H1 (cell line): ENCODE data around the gene CEP128. TPM values are rescaled to one million over a fixed set of nuclear protein-coding genes. Genes with fewer than 3 reads are reported as not detected.

Experiments used
- CTCF ChIA-PET: fragments of 300-600 bp; sonication (Branson Sonifier 250); formaldehyde crosslinking; loops from one replicate; lab custom pipeline; 2021; ENCODE audit not compliant: partially characterized antibody; lab: Charles Lee
- POLR2A ChIA-PET: fragments of 300-600 bp; sonication (Branson Sonifier 250); formaldehyde crosslinking; loops from one replicate; lab custom pipeline; 2021; ENCODE audit warnings: inconsistent platforms; ENCODE audit not compliant: partially characterized antibody; lab: Charles Lee
- DNase-seq, 2 experiments: peaks; one replicate each; pipeline versions ENCODE4 v3.0.0 to v3.0.0-alpha.2; 2010 to 2022; ENCODE audit warnings: low spot score in 2 of 2, low read depth in 1 of 2, mixed read lengths in 1 of 2
- FAIRE-seq: peaks from 2 replicates; lab custom pipeline; 2011; peaks lifted over from hg19 to GRCh38; lab: Jason Lieb, UNC
- H2AFZ ChIP-seq: 2 replicates; pipeline ENCODE4 v1.8.1; 2012; ENCODE audit warnings: low read length, inconsistent platforms
- H2AK5ac ChIP-seq: 2 replicates; pipeline ENCODE4 v1.6.1; 2013; ENCODE audit warnings: low read depth, low read length
- H2BK120ac ChIP-seq: replicated peaks from 2 replicates; pipeline ENCODE3; 2013; ENCODE audit warnings: low read depth, low read length, inconsistent platforms
- H2BK12ac ChIP-seq: 2 replicates; pipeline ENCODE4 v1.6.1; 2013; ENCODE audit warnings: low read depth, low read length
- H2BK15ac ChIP-seq: 2 replicates; pipeline ENCODE4 v1.6.1; 2013; ENCODE audit warnings: low read length
- H2BK20ac ChIP-seq: 2 replicates; pipeline ENCODE4 v1.6.1; 2013; ENCODE audit warnings: low read length
- H2BK5ac ChIP-seq: 2 replicates; pipeline ENCODE4 v1.6.1; 2013; ENCODE audit warnings: low read depth, low read length
- H3K14ac ChIP-seq: 2 replicates; pipeline ENCODE4 v1.6.1; 2013; ENCODE audit warnings: inconsistent platforms; ENCODE audit not compliant: insufficient read length
- H3K18ac ChIP-seq: 2 replicates; pipeline ENCODE4 v1.6.1; 2013; ENCODE audit warnings: low read length; ENCODE audit errors: extremely low read depth
- H3K23ac ChIP-seq: 2 replicates; pipeline ENCODE4 v1.6.1; 2013; ENCODE audit warnings: inconsistent platforms; ENCODE audit not compliant: insufficient read length
- H3K23me2 ChIP-seq: 2 replicates; pipeline ENCODE4 v1.6.1; 2013; ENCODE audit warnings: low read depth, low read length
- H3K27ac ChIP-seq: 2 replicates; pipeline ENCODE4 v1.6.1; 2011; ENCODE audit warnings: low read depth, low read length, inconsistent platforms
- H3K27me3 ChIP-seq, 4 experiments: replicated peaks in 1 of 4; 1 replicate in 1 of 4; 2 replicates in 3 of 4; pipeline versions ENCODE4 v1.6.1 to v1.8.1; 2011 to 2013; ENCODE audit warnings: low read length in 3 of 4, mild to moderate bottlenecking in 3 of 4, inconsistent platforms in 2 of 4, mixed read lengths in 2 of 4, moderate library complexity in 1 of 4; ENCODE audit not compliant: control insufficient read depth in 3 of 4, insufficient read depth in 3 of 4; ENCODE audit errors: extremely low read depth in 1 of 4
- H3K36me3 ChIP-seq, 4 experiments: 2 replicates each; pipeline versions ENCODE4 v1.6.1 to v1.8.1; 2011 to 2013; ENCODE audit warnings: mild to moderate bottlenecking in 4 of 4, low read length in 3 of 4, moderate library complexity in 2 of 4, control low read depth in 1 of 4, inconsistent platforms in 1 of 4; ENCODE audit not compliant: insufficient read depth in 4 of 4, control insufficient read depth in 2 of 4
- H3K4ac ChIP-seq: replicated peaks from 2 replicates; pipeline ENCODE3; 2013; ENCODE audit warnings: low read length, low read depth, mixed read lengths, inconsistent platforms; ENCODE audit not compliant: insufficient read length
- H3K4me1 ChIP-seq, 4 experiments: replicated peaks in 1 of 4; 1 replicate in 1 of 4; 2 replicates in 3 of 4; pipeline versions ENCODE4 v1.6.1 to v1.8.1; 2011 to 2013; ENCODE audit warnings: low read length in 3 of 4, inconsistent platforms in 2 of 4, mixed read lengths in 1 of 4; ENCODE audit not compliant: insufficient read depth in 4 of 4, control insufficient read depth in 3 of 4
- H3K4me2 ChIP-seq, 2 experiments: 2 replicates each; pipeline versions ENCODE4 v1.6.1 to v1.8.1; 2011 to 2013; ENCODE audit warnings: low read depth in 2 of 2, low read length in 2 of 2, control low read depth in 1 of 2, inconsistent platforms in 1 of 2, mild to moderate bottlenecking in 1 of 2; ENCODE audit not compliant: insufficient read depth in 1 of 2
- H3K4me3 ChIP-seq, 4 experiments: fragments of 200-600, 300-600 bp in 1 of 4; sonication (generic), shearing (Covaris generic), sonication (Bioruptor Twin) in 1 of 4; 2 replicates each; pipeline versions ENCODE4 v1.5.1 to v1.8.1; 2011 to 2016; ENCODE audit warnings: low read length in 4 of 4, low read depth in 3 of 4, control low read depth in 2 of 4, inconsistent platforms in 2 of 4, mild to moderate bottlenecking in 2 of 4, mixed read lengths in 1 of 4, moderate library complexity in 1 of 4; ENCODE audit not compliant: insufficient read depth in 2 of 4; ENCODE audit errors: extremely low read depth in 1 of 4
- H3K56ac ChIP-seq: replicated peaks from 2 replicates; pipeline ENCODE3; 2013; ENCODE audit warnings: low read depth, mild to moderate bottlenecking, mixed read lengths, low read length, inconsistent platforms; ENCODE audit not compliant: insufficient read length
- H3K79me1 ChIP-seq: 2 replicates; pipeline ENCODE4 v1.6.1; 2013; ENCODE audit warnings: low read depth, low read length, control low read depth
- H3K79me2 ChIP-seq, 2 experiments: 2 replicates each; pipeline versions ENCODE4 v1.6.1 to v1.8.1; 2012 to 2013; ENCODE audit warnings: low read length in 2 of 2, mild to moderate bottlenecking in 2 of 2, inconsistent platforms in 1 of 2; ENCODE audit not compliant: insufficient read depth in 2 of 2, control insufficient read depth in 1 of 2
- H3K9ac ChIP-seq, 4 experiments: replicated peaks in 1 of 4; 1 replicate in 1 of 4; 2 replicates in 3 of 4; pipeline versions ENCODE4 v1.6.1 to v1.8.1; 2011 to 2013; ENCODE audit warnings: low read depth in 3 of 4, low read length in 3 of 4, control low read depth in 2 of 4, mild to moderate bottlenecking in 2 of 4, moderate library complexity in 2 of 4, inconsistent platforms in 1 of 4; ENCODE audit errors: extremely low read depth in 1 of 4
- H3K9me3 ChIP-seq, 2 experiments: 2 replicates each; pipeline versions ENCODE4 v1.6.1 to v1.8.1; 2012 to 2013; ENCODE audit warnings: mild to moderate bottlenecking in 2 of 2, moderate library complexity in 2 of 2, control low read depth in 1 of 2, inconsistent platforms in 1 of 2, low read depth in 1 of 2, low read length in 1 of 2, mixed read lengths in 1 of 2; ENCODE audit not compliant: insufficient read depth in 2 of 2
- H4K20me1 ChIP-seq, 2 experiments: replicated peaks in 1 of 2; 2 replicates each; pipeline versions ENCODE3 to v1.8.1; 2011 to 2013; ENCODE audit warnings: inconsistent platforms in 2 of 2, low read length in 2 of 2, mild to moderate bottlenecking in 1 of 2; ENCODE audit not compliant: insufficient read depth in 2 of 2, control insufficient read depth in 1 of 2
- H4K5ac ChIP-seq: 2 replicates; pipeline ENCODE4 v1.6.1; 2013; ENCODE audit warnings: low read length, low read depth, mixed read lengths, inconsistent platforms; ENCODE audit not compliant: insufficient read length
- H4K8ac ChIP-seq: 2 replicates; pipeline ENCODE4 v1.8.0; 2013; ENCODE audit warnings: mild to moderate bottlenecking, moderate library complexity, low read length, inconsistent platforms; ENCODE audit not compliant: insufficient read depth; ENCODE audit errors: extremely low read depth
- H4K91ac ChIP-seq: replicated peaks from 2 replicates; pipeline ENCODE3; 2013; ENCODE audit warnings: low read length, mixed read lengths, inconsistent platforms; ENCODE audit not compliant: insufficient read length
- POU5F1 ChIP-seq: IDR thresholded peaks from 2 replicates; pipeline ENCODE4 v1.6.1; 2011; ENCODE audit warnings: low read depth, mild to moderate bottlenecking, low read length, moderate library complexity
- WGBS, 2 experiments: shearing (Covaris generic) in 1 of 2; methylation state at CpG; one replicate each; pipeline versions ENCODE4 v1.1.6 to v1.1.7; 2013 to 2015; ENCODE audit warnings: low lambda C conversion rate in 2 of 2, mixed read lengths in 2 of 2, inconsistent platforms in 1 of 2, low coverage in 1 of 2, missing lambda C conversion rate in 1 of 2; ENCODE audit not compliant: insufficient replicate concordance in 2 of 2, insufficient coverage in 1 of 2, insufficient read length in 1 of 2; ENCODE audit errors: extremely low coverage in 1 of 2, missing lambda C conversion rate in 1 of 2; 5-methylcytosine and 5-hydroxymethylcytosine counted together
- polyA plus RNA-seq, 7 experiments: library from polyadenylated mRNA; depleted of rRNA in 3 of 7; stranded (reverse) in 5 of 7; unstranded in 2 of 7; fragments of >200 nt in 5 of 7; fragments of 200-250 nt in 2 of 7; gene quantifications; 1 replicate in 5 of 7; 2 replicates in 1 of 7; 4 replicates in 1 of 7; pipeline versions ENCODE4 v1.2.1 to v1.2.3, GENCODE V29; 2011 to 2013; ENCODE audit warnings: missing spikeins in 2 of 7, mixed read lengths in 2 of 7
- total RNA-seq: library from RNA; stranded (reverse); fragmentation: NEBNext Ultra II Directional; extraction: Animal tissue kit (Norgen Biotek cat#: 25700); gene quantifications from 2 replicates; pipeline ENCODE4 v1.2.1, GENCODE V29; 2021

The CEP128 gene
- total and polyA plus RNA-seq, 2 of the 8 experiments (the other 6 are each of a cell fraction or from before 2014, with no cell fraction given), result 1.9 to 17.0 TPM

DNA sequence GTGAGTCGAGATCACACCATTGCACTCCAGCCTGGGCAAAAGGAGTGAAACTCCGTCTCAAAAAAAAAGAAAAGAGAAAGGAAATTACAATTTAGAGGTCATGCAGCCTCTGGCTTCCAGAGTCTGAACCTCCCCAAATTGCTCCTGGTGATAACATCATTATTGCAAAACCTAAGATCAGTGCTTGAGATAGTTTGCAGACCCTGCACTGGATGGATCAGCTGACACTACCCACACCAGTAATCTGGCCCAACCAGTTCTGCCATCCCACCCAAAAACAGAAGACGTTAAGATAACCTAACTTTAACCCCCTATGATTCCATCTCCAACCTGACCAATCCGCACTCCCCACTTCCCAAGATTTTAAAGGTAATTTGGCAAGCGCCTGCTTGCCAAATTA, 376.5 kb downstream of the CEP128 start:
- H4K91ac ChIP-seq, result no peak overlapping the region
- no peaks in the 10 kb centered on the region for H3K79me1 ChIP-seq
- H4K5ac ChIP-seq, result no peak overlapping the region
- H2AK5ac ChIP-seq, result no peak overlapping the region
- no peak overlapping the region for H3K9ac ChIP-seq
- ChIA-PET CTCF (no interaction called here), POLR2A (no interaction called here)
- H4K20me1 ChIP-seq, result no peaks in the 10 kb centered on the region
- H4K8ac ChIP-seq, result no peak overlapping the region
- H3K4me2 ChIP-seq, result no peak overlapping the region
- 0 out of 2 replicates have a peak, but pooled peaks cover 1% of the 10 kb centered on the region for H3K23me2 ChIP-seq
- H2BK12ac ChIP-seq, result no peak overlapping the region
- WGBS, 2 experiments, result 87% methylated on average over 5 of the region's 5 CpGs; no CpG with 5 or more reads in 1 of the 2 experiments
- no peak overlapping the region for H3K14ac ChIP-seq
- no peak overlapping the region for H3K18ac ChIP-seq
- FAIRE-seq (no peak), DNase-seq (no peak)
- no peak overlapping the region for H3K4me3 ChIP-seq
- no peaks in the 10 kb centered on the region for H3K36me3 ChIP-seq
- peaks cover 0 to 1% (median 0%) of the 10 kb centered on the region in 4 experiments; a peak in 1 of 7 replicates for H3K27me3 ChIP-seq
- H3K4ac ChIP-seq, result no peak overlapping the region
- no peak overlapping the region for H2BK15ac ChIP-seq
- no peaks in the 10 kb centered on the region for H3K9me3 ChIP-seq
- H3K79me2 ChIP-seq, result no peaks in the 10 kb centered on the region
- H3K56ac ChIP-seq, result no peak overlapping the region
- H3K27ac ChIP-seq, result no peak overlapping the region
- no peak overlapping the region for H3K23ac ChIP-seq
- no peak overlapping the region for H2BK20ac ChIP-seq
- no peak overlapping the region for H2AFZ ChIP-seq
- H2BK5ac ChIP-seq, result no peak overlapping the region
- H3K4me1 ChIP-seq, result peaks cover 0 to 3% (median 0%) of the 10 kb centered on the region in 4 experiments; a peak in 1 of 7 replicates
- no peak overlapping the region for H2BK120ac ChIP-seq
- TF ChIP-seq POU5F1, result no peak
